RWPE2 (cell line): Measurements from ENCODE around the gene DENND2C.

Source experiments
- ATAC-seq: fragments of 200-7000 bp; cut with Tn5 transposase; 3 replicates; pipeline ENCODE4 v1.9.1; 2021; ENCODE audit warnings: low read depth
- DNase-seq: peaks from one replicate; pipeline ENCODE4 v3.0.0-alpha.2; 2020; ENCODE audit warnings: low spot score
- H3K27ac ChIP-seq: fragments of 450-650 bp; 2 replicates; pipeline ENCODE4 v1.5.1; 2017; ENCODE audit warnings: mild to moderate bottlenecking; ENCODE audit not compliant: poor library complexity, severe bottlenecking
- H3K27me3 ChIP-seq: fragments of 250-450 bp; sonication (Bioruptor Pico); 2 replicates; pipeline ENCODE4 v1.5.1; 2021; ENCODE audit warnings: mild to moderate bottlenecking, moderate library complexity; ENCODE audit not compliant: insufficient read depth, poor library complexity, severe bottlenecking
- H3K36me3 ChIP-seq: fragments of 250-450 bp; sonication (Bioruptor Pico); 2 replicates; pipeline ENCODE4 v1.5.1; 2020; ENCODE audit warnings: low read depth, mild to moderate bottlenecking, moderate library complexity
- H3K4me1 ChIP-seq: fragments of 250-450 bp; sonication (Bioruptor Pico); 2 replicates; pipeline ENCODE4 v1.5.1; 2021; ENCODE audit warnings: mild to moderate bottlenecking, moderate library complexity; ENCODE audit not compliant: insufficient read depth, poor library complexity, severe bottlenecking
- H3K4me3 ChIP-seq: fragments of 250-450 bp; sonication (Bioruptor Pico); 2 replicates; pipeline ENCODE4 v1.5.1; 2021; ENCODE audit warnings: mild to moderate bottlenecking, moderate library complexity; ENCODE audit not compliant: severe bottlenecking
- H3K9me3 ChIP-seq: fragments of 250-450 bp; sonication (Bioruptor Pico); 2 replicates; pipeline ENCODE4 v1.5.1; 2021; ENCODE audit warnings: mild to moderate bottlenecking, moderate library complexity; ENCODE audit not compliant: severe bottlenecking
- CTCF ChIP-seq: fragments of 450-650 bp; IDR thresholded peaks from one replicate; pipeline ENCODE4 v1.5.1; 2017; ENCODE audit warnings: mild to moderate bottlenecking, moderate library complexity; ENCODE audit not compliant: poor library complexity, severe bottlenecking

The DENND2C gene

GRCh38 chr1:114587203-114587991 is 82.5 kb downstream of the DENND2C start:
- Histone ChIP-seq H3K4me3 (no peak overlapping the region), H3K9me3 (no peaks in the 10 kb centered on the region), H3K27me3 (no peaks in the 10 kb centered on the region), H3K36me3 (0 out of 2 replicates have a peak, but pooled peaks cover 3% of the 10 kb centered on the region), H3K4me1 (no peaks in the 10 kb centered on the region), H3K27ac (no peak overlapping the region)
- ATAC-seq, result no peak
- no peak for TF ChIP-seq CTCF
- no peak for DNase-seq

- no peak overlapping the region for H3K27ac ChIP-seq
- no peaks in the 10 kb centered on the region for H3K4me1 ChIP-seq
- H3K27me3 ChIP-seq, result no peaks in the 10 kb centered on the region
- no peak for ATAC-seq
- H3K9me3 ChIP-seq, result no peaks in the 10 kb centered on the region
- 0 out of 2 replicates have a peak, but pooled peaks cover 3% of the 10 kb centered on the region for H3K36me3 ChIP-seq
- no peak overlapping the region for H3K4me3 ChIP-seq
- no peak for DNase-seq
- no peak for TF ChIP-seq CTCF
Observed at GRCh38 chr1:114586513-114587047, 83.3 kb downstream of the DENND2C start.

GRCh38 chr1:114585231-114585630 is 84.6 kb downstream of the DENND2C start:
- DNase-seq, result no peak
- Histone ChIP-seq H3K9me3 (no peaks in the 10 kb centered on the region), H3K4me3 (no peak overlapping the region), H3K27me3 (no peaks in the 10 kb centered on the region), H3K36me3 (peaks cover 7% of the 10 kb centered on the region), H3K27ac (no peak overlapping the region), H3K4me1 (peaks cover 4% of the 10 kb centered on the region)
- ATAC-seq, result no peak
- TF ChIP-seq CTCF, result no peak

GRCh38 chr1:114581335-114582287 is 88.2 kb downstream of the DENND2C start, which contains the start of gene BCAS2:
TSS of gene BCAS2 (minus strand) at chr1:114581615. CDS start at chr1:114581591, 24 bp downstream.
- H3K36me3 ChIP-seq, result peaks cover 37% of the 10 kb centered on the region
- H3K4me1 ChIP-seq, result peaks cover 5% of the 10 kb centered on the region
- DNase-seq (peak; percentile 95), ATAC-seq (peak; percentile 94)
- no peaks in the 10 kb centered on the region for H3K9me3 ChIP-seq
- H3K27ac ChIP-seq, result peak within 1 kb of the TSS; percentile 47
- H3K27me3 ChIP-seq, result no peaks in the 10 kb centered on the region
- H3K4me3 ChIP-seq, result peak within 1 kb of the TSS; percentile 49
- no peak for TF ChIP-seq CTCF
